GM19035 (cell line): ENCODE measurements around the gene KLLN.
"Not testable (repeated sequence)": the region's sequence is repeated elsewhere in the genome, so short reads cannot be mapped to it uniquely, and the experiment has no call there.

Experiments used
- ATAC-seq: cut with Tn5 transposase; IDR thresholded peaks from one replicate; pipeline ENCODE4 v1.9.1; 2021; ENCODE audit not compliant: unreplicated experiment

The KLLN gene

DNA sequence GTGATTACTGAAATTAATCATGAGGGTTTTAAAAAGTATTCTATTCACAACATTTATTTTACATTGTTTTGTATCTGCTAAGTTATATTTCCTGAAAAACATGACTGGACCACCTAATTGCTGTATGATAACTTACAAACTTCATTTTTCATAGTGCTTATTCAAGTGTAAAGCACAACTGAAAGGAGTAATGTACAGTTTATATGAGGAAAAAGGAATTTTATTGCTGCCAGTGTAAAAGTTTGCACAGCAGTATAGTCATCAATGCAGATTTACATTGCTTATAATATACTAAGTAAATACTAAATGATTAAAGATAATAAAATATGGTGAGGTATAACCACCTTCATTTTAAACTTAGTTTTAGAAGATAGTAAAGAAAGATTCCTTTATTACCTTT, 4.1 kb upstream of the KLLN start:
- ATAC-seq, result no peak

DNA sequence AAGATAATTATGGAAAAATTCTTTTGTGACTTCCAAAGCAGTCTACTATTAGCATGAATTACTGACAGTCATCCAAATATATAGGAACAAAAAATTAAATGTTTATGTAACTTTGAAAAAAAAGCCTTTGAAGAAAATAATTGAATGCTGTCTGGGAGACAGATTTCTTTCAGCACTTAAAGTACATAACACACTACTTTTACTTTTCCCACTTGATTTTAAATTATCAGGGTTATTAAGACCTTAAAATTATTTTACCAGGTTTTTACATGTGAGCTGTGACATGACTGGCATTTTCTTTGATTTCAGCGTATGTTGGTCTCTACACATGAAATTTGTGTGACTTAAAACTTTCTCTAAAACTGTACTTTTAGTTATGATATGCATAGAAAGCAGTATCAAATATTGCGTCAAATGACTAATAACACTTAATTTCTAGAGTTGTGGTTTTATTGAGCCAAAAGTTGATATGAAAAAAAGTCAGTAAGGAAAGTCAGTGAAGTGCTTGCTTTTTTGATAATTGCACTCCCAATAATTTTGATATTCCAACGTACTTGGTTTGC, 3.2 kb upstream of the KLLN start:
- ATAC-seq, result no peak

DNA sequence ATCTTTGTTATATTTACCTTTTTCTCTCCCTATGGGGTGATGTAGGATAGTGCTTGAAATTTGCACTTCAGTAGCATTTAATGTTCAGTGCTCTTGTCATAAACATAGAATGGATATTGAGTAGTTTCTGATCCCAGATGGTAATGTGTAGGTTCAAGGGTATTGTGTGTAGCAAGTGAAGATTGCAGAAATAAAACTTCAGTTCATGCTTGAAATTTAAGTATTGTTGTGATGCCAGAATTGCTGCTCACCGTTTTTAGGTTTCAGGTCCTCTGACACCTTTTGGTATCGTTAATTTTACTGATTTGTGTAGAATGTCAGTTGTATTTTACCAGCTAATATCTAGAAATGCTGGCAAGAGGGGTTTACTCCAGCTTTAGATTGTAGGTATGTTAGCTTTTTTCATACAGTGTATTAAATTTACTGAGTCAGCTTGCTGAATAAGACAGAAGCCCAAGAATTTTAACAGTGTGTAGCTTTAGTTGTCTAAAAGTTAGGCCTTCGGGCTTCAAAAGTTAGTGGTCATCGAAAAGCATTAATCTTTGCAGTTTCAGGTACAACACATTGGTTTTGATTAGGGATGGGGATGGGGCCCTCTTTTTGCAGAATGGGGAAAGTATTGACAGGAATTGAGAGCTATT, 2.0 kb upstream of the KLLN start:
- ATAC-seq, result no peak

DNA sequence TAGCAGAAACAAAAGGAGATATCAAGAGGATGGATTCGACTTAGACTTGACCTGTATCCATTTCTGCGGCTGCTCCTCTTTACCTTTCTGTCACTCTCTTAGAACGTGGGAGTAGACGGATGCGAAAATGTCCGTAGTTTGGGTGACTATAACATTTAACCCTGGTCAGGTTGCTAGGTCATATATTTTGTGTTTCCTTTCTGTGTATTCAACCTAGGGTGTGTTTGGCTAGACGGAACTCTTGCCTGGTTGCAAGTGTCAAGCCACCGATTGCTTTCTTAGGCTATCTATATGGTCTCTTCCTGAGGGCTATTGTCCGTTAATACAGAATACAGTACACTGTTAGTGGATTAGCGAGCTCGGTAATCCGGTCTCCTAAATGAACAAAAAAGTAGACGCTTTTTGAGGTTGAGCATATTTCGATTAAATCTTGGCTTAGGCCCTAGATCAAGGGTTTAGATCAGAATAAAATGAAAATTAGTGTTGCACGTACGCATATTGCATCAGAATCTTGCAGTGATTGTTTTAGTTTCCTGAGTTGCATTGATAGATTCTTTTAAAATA, 1.2 kb upstream of the KLLN start:
- no peak for ATAC-seq

DNA sequence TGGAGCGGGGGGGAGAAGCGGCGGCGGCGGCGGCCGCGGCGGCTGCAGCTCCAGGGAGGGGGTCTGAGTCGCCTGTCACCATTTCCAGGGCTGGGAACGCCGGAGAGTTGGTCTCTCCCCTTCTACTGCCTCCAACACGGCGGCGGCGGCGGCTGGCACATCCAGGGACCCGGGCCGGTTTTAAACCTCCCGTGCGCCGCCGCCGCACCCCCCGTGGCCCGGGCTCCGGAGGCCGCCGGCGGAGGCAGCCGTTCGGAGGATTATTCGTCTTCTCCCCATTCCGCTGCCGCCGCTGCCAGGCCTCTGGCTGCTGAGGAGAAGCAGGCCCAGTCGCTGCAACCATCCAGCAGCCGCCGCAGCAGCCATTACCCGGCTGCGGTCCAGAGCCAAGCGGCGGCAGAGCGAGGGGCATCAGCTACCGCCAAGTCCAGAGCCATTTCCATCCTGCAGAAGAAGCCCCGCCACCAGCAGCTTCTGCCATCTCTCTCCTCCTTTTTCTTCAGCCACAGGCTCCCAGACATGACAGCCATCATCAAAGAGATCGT, 690 bp upstream of the KLLN start:
- peak; percentile 1 for ATAC-seq

DNA sequence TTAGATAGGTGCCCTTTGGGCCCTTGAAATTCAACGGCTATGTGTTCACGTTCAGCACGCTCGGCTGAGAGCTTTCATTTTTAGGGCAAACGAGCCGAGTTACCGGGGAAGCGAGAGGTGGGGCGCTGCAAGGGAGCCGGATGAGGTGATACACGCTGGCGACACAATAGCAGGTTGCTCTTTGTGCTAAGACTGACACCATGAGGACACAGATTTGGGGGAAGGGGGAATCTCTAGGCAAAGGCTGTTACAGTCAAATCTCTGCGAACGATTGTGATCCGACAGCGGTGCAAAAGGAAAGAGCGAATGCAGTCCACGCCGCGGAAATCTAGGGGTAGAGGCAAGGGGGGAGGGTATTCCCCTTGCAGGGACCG, 667 bp downstream of the KLLN start:
- peak; percentile 14 for ATAC-seq

DNA sequence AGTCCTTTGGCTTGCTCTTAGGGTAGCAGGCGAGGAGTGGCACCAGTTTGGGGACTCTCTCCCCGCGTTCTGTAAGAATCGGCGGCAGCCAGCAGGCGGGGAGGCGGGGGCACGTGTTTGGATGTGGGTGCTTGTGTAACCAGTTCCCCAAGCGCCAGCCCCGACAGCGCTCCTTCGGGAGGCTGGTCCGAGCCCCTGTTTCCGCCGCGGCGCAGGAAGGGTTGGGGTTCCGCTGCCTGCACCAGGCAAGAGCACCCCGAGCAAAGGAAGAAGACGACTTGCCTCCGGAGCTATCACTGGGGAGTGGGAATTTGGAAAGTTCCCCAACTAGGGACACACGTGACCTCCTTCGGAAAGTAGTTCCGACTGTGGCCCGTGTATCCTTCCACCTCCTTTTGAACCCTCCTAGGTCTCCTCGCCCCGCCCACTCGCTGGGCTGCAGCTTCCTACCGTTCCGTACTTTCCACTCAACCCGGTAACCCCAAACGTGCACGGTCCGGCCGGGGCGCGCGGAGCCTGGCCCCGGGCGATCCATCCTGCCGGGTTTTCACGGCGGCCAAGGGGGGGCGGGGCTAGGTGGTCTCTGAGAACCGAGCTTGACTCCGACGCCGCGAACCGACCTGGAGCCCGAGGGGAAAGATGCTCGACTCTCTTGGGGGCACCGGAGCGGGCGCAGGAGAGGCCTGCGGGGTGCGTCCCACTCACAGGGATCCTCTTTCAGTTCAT, 1.2 kb downstream of the KLLN start:
- peak; percentile 52 for ATAC-seq

DNA sequence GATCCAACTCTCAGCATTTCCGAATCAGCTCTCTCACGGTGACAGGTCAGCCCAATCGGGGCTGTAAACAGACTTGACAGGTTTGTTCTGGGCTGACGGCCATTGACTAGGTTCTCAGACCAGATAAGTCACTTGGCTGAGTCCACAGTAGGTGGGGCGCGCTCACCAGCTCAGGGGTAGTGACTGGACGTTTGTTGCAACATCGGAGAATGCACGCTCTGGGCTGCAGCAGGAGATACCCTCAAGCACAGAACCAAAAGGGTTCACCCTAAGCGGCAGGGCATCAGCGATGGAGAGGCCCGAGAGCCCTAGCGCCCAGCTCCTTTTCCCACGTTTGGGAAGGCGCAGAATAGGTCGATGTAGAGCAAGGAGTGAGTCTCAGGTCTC, 1.8 kb downstream of the KLLN start:
- peak; percentile 20 for ATAC-seq

DNA sequence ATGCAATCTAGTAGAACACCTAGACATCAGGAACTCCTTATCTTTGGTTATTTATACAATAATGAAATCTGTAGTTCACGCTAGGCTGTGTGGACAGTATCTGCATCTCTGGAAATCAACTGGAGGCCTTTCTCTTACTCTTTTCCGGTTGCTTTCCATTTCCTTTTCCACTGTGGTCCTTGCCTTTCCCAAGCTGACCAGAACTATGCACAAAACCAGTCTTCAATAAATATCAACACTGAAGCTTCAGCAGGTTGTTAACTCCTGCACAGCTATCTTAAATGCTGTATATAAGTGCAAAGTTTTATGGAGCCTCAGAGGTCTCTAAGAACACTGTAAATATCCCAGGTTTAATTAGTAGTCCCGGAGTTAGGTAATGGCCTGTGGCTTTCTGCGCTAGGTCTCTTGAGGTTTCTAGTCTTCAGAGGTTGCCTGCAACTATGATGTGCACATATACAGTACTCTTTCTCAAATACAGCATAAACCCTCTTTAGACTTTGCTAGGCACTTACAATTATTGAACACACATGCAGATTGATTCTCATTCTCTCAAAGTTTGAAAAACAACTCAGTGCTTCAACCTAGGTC, 2.4 kb downstream of the KLLN start:
- no peak for ATAC-seq

DNA sequence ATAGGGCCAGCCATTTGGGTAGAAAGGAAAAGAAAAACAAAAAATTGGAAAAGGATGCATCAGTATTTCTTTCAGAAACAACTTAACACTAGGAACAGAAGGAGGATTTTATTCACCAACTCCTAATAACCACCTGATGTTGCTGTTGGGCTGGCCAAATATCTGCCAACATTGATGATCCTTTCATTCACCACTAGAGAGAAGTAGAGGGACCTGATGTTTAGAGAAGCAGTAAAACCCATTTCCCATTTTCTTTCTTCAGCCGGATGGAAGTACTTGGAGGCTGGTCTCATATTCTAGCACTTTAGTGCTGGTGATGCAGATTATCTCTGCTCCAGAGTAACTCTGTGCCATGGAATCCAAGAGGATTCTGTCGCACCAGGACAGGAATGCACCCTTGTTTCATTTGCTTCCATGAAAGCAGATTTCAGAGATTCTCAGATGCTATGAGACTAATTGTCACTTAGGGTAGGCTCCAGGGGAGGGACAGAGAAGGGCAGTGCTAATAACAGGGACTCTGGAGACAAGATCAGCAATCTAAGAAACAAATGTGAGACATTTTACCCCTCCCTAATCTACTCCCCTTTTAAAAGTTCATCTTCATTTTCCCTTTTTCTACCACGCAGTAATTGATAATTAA, 3.1 kb downstream of the KLLN start:
- no peak for ATAC-seq

DNA sequence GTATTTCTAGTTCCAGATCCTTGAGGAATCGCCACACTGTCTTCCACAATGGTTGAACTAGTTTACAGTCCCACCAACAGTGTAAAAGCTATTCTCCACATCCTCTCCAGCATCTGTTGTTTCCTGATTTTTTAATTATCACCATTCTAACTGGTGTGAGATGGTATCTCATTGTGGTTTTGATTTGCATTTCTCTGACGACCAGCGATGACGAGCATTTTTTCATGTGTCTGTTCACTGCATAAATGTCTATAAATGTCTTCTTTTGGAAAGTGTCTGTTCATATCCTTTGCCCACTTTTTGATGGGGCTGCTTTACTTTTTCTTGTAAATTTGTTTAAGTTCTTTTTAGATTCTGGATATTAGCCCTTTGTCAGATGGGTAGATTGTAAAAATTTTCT, 7.7 kb downstream of the KLLN start:
- not testable (repeated sequence) for ATAC-seq

DNA sequence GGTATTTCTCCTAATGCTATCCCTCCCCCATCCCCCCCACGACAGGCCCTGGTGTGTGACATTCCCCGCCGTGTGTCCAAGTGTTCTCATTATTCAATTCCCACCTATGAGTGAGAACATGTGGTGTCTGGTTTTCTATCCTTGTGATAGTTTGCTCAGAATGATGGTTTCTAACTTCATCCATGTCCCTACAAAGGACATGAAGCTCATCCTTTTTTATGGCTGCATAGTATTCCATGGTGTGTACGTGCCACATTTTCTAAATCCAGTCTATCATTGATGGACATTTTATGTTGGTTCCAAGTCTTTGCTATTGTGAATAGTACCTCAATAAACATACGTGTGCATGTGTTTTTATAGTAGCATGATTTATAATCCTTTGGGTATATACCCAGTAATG, 8.1 kb downstream of the KLLN start:
- not testable (repeated sequence) for ATAC-seq

DNA sequence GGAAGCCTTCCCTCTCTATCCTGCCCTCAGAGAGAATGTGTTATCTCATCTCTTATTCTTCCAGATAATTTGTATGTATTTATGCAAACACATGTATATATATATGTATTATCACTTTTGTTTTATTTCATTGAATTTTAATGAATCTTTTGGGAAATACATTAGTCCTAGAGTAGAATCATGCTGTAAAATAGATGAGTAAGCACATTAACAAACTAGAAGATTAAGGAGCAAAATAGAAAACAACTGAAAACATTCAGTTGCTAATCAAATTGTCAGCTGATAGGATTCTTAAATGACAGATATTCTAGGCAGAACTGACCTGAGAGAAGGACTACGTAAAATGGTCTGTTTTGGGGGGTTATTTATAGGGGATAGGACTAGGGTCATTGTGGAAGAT, 11.2 kb downstream of the KLLN start:
- no peak for ATAC-seq

DNA sequence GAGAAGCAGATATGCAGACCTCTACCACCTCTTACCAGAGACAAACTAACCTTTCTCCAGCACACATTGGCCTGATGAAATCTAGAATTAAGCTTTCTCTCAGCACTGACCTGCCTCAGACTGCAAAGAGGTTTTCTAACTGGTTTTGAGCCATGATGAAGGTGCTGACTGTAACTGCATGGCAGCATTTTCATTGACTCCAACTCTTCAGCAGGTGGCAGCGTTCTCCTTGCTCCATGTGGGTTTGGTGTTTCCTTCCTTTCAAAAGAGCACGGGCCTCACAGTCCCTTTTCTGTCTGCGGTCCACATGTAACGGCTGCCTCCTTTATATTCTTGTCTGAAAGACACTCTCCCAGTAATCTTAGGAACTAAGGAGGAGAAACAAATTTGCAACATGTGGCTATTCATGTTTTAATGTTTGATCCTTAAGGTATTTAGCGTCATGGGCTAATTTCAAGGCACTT, 12.6 kb downstream of the KLLN start:
- no peak for ATAC-seq

DNA sequence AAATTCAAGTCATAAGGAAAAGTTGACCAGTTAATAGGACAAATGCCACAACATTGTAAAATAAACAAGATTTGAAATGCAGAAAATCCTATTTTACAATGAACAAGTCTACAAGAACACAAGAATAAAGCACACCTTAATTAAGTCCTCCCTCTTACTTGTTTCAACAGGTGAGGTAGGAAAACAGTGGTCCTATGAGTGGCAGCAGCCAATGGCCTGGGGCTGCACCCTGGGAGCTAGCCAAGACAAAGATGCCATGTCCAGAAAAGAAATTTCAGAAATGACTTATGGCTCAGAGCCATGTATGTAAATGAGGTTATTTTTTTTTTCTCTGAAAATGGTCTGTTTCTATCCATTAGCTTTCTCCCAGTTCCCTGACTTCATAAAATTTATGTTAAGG, 14.3 kb downstream of the KLLN start:
- ATAC-seq, result no peak

DNA sequence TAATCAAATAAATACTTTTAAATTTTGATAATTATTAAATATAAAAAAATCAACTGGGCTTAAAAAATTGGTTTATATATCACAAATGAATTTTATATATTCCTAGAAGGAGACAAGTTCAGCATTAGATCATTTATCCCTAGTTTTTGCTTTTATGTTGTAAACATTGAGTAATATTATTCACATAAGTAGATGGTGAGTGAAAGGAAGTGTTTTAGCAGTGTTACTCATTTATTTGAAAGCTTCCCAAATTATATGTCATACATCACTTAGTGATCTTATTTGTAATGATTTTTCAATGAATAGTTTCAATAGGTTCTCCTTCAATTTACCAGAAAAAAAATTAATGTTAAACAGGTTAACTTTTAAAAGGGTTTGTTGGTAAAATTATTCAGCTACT, 15.8 kb downstream of the KLLN start:
- no peak for ATAC-seq

DNA sequence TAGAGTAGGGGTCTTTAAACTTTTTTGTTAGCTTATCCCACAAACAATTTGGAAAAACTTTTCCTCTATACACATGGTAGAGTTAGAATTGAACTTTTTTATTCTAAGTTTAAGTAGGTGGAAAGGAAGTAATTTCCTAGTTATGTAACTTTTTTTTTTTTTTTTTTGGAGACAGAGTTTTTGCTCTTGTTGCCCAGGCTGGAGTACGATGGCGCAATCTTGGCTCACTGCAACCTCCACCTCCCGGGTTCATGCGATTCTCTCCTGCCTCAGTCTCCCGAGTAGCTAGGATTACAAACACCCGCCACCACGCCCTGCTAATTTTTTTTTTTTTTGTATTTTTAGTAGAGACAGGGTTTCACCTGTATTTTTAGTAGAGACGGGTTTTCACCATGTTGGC, 16.6 kb downstream of the KLLN start:
- ATAC-seq, result not testable (repeated sequence)

DNA sequence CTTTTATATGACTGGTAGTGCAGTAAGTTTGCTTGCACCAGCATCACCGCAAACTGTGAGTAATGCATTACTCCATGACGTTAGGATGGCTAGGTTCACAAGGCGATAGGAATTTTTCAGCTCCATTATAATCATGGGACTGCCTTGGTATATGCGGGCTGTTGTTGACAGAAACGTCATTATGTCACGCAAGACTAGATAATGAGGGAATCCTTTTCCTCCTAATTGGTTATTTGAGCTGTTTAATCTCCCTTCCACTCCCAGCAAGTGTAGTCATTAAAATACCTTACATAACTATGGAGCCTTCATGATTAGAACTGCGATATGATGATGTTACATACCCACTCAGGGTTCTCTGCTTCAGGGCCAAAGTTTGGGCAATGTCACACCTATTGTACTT, 17.3 kb downstream of the KLLN start:
- ATAC-seq, result no peak

DNA sequence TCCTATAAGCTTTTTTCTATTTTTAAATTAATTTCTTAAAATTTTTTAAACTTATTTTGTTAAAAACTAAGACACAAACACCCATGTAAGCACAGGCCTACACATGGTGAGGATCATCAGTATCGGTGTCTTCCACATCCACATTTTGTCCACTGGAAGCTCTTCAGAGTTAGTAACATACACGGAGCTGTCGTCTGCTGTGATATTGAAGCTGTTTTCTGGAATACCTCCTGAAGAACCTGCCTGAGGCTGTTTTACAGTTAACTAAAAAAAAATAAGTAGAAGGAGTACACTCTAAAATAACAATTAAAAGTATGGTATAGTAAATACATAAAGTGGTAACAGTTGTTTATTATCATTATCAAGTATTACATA, 17.7 kb downstream of the KLLN start:
- ATAC-seq, result no peak

DNA sequence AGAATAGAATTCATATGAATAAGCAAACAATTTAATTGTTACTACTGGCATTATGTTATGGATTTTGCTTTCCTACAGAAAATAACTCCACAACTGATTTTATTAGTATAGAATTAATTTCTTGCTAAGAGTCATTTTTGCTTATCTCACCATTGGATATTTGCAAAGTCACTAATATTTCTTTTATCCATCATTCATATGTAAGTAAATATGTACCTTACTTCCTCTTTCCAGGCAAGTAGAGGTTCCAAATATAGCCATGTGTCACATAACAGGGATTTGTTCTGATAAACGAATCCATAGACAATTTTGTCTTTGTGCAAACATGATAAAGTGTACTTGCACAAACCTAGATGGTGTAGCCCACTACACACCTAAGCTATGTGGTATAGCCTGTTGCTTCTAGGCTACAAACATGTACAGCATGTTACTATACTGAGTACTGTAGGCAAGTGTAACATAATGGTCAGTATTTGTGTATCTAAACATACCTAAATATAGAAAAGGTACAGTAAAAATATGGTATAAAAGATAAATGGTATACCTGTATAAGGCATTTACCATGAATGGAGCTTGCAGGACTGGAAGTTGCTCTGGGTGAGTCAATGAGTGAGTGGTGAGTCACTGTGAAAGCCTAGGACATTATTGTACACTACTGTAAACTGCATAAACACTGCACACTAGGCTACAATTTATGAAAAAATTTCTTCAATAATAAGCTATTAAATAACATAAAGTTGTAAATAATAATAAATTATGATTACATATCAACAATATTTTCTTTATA, 18.3 kb downstream of the KLLN start:
- no peak for ATAC-seq
